Measurements from ENCODE around the gene MYOF. TPM values are rescaled to one million over a fixed set of nuclear protein-coding genes. Genes with fewer than 3 reads are reported as not detected.

The MYOF gene, protein sequence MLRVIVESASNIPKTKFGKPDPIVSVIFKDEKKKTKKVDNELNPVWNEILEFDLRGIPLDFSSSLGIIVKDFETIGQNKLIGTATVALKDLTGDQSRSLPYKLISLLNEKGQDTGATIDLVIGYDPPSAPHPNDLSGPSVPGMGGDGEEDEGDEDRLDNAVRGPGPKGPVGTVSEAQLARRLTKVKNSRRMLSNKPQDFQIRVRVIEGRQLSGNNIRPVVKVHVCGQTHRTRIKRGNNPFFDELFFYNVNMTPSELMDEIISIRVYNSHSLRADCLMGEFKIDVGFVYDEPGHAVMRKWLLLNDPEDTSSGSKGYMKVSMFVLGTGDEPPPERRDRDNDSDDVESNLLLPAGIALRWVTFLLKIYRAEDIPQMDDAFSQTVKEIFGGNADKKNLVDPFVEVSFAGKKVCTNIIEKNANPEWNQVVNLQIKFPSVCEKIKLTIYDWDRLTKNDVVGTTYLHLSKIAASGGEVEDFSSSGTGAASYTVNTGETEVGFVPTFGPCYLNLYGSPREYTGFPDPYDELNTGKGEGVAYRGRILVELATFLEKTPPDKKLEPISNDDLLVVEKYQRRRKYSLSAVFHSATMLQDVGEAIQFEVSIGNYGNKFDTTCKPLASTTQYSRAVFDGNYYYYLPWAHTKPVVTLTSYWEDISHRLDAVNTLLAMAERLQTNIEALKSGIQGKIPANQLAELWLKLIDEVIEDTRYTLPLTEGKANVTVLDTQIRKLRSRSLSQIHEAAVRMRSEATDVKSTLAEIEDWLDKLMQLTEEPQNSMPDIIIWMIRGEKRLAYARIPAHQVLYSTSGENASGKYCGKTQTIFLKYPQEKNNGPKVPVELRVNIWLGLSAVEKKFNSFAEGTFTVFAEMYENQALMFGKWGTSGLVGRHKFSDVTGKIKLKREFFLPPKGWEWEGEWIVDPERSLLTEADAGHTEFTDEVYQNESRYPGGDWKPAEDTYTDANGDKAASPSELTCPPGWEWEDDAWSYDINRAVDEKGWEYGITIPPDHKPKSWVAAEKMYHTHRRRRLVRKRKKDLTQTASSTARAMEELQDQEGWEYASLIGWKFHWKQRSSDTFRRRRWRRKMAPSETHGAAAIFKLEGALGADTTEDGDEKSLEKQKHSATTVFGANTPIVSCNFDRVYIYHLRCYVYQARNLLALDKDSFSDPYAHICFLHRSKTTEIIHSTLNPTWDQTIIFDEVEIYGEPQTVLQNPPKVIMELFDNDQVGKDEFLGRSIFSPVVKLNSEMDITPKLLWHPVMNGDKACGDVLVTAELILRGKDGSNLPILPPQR (N-terminal part only)
- 263 and 350 TPM in 2 replicates for total RNA-seq

DNA sequence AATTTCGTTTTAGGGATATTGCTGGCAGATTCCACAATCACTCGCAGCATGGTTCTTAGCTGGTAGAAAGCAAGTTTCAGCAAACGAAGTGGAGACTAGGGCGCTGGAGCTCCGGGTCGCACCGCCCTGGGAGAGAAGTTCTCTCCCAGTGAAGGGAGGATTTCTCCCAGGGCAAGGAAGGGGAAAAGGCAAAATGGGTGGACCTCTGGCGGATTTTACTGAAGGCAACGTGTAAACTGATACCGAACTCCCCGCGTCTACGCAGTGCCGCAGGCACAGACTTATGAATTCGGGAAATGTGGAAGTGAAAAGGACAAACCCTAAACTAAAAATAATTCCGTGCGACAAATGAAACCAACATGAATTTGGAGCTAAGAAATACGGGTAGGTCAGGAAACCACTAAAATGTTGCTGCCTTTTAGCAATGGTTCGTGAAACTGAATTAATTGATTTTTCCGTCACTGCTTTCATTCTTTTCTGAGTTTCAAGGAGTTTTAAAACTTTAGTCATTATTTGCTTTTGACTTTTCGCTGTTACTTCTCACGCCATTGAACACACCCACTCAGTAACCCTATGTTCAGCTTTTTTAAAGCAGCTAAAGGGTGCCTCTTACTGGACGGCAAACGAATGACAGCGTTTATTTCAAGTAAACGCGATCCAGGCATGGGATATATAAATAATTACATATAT lies at the start of gene MYOF:
Gene MYOF, minus strand, starts transcription at position 190 of the 690 bp plus-strand sequence. Its CDS starts 140 bp downstream, at position 50.

DNA sequence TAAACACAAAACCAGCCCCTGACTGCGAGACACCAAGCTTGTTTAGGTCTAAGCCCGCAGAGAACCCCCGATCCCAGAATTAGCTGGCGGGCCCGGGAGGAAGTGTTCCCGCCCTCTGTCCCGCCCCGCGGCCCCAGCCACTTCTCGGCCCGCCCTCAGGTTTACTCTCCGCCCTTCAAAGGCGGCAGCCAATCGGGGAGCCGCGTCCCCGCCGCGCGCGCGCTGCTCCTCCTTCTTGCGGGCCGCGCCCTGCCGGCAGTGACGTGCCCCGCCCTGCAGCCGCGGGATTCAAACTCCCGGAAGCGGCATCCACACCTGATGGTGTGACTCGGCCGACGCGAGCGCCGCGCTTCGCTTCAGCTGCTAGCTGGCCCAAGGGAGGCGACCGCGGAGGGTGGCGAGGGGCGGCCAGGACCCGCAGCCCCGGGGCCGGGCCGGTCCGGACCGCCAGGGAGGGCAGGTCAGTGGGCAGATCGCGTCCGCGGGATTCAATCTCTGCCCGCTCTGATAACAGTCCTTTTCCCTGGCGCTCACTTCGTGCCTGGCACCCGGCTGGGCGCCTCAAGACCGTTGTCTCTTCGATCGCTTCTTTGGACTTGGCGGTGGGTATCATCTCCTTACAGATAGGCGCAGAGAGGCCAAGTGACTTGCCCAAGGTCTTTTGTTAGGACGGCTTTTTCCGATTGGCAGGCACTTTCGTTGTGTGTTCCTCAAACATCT lies 14.3 kb upstream of the MYOF start, which contains the start of gene CEP55:
Gene CEP55, plus strand, starts transcription at position 291 of the 720 bp plus-strand sequence. CDS start 3,440 bp downstream, outside the sequence.

Other genes with a start within 250 kb of the MYOF start
- 3.8 and 57.2 TPM in 2 replicates for gene CEP55, start 14.3 kb upstream of the MYOF start, total RNA-seq
- gene FFAR4, start 84.3 kb upstream of the MYOF start, total RNA-seq, result not detected in 2 replicates
- 0.33 and 0.44 TPM in 2 replicates for gene RBP4, start 118.9 kb upstream of the MYOF start, total RNA-seq
- not detected in 2 replicates for gene PDE6C, start 130.2 kb upstream of the MYOF start, total RNA-seq
- gene FRA10AC1, start 220.3 kb upstream of the MYOF start, total RNA-seq, result 11.3 and 14.6 TPM in 2 replicates

Data from smooth muscle cell of trachea (primary cell).